Natural killer cell (primary cell): Measurements from ENCODE around the gene ADM5. TPM values are rescaled to one million over a fixed set of nuclear protein-coding genes. Genes with fewer than 3 reads are reported as not detected.

Experiments used
- ATAC-seq, 3 donors: fragments of 150-1000 bp in 2 of 3; fragments of 200-7000 bp in 1 of 3; cut with Tn5 transposase; 1 replicate in 1 of 3; 2 replicates in 2 of 3; pipeline ENCODE4 v1.10.0; 2021; ENCODE audit warnings: mild to moderate bottlenecking in 2 of 3, moderate library complexity in 2 of 3
- DNase-seq, 2 donors: peaks; one replicate each; pipeline versions ENCODE4 v3.0.0 to v3.0.0-alpha.2; 2013 to 2021; ENCODE audit warnings: mixed read lengths in 1 of 2
- H3K27ac ChIP-seq: one replicate; pipeline ENCODE4 v1.5.1; 2013; ENCODE audit warnings: mild to moderate bottlenecking, low read length
- H3K27me3 ChIP-seq: one replicate; pipeline ENCODE4 v1.6.1; 2013; ENCODE audit warnings: low read length; ENCODE audit not compliant: control insufficient read depth, insufficient read depth
- H3K36me3 ChIP-seq: one replicate; pipeline ENCODE4 v1.6.1; 2013; ENCODE audit warnings: low read length; ENCODE audit not compliant: control insufficient read depth, insufficient read depth
- H3K4me1 ChIP-seq: one replicate; pipeline ENCODE4 v1.6.1; 2013; ENCODE audit warnings: low read length; ENCODE audit not compliant: control insufficient read depth, insufficient read depth
- H3K4me3 ChIP-seq: one replicate; pipeline ENCODE4 v1.5.1; 2013; ENCODE audit warnings: low read length
- H3K9me3 ChIP-seq: one replicate; pipeline ENCODE4 v1.6.1; 2013; ENCODE audit warnings: low read length; ENCODE audit not compliant: control insufficient read depth, insufficient read depth
- H3K27ac Mint-ChIP-seq, 2 donors: one replicate each; pipeline ENCODE4 v1.8.0; 2022; ENCODE audit warnings: mild to moderate bottlenecking in 2 of 2, mixed read lengths in 2 of 2, moderate library complexity in 1 of 2
- H3K27me3 Mint-ChIP-seq, 2 donors: one replicate each; pipeline ENCODE4 v1.8.0; 2022; ENCODE audit warnings: low read depth in 2 of 2, mixed read lengths in 2 of 2
- H3K36me3 Mint-ChIP-seq: one replicate; pipeline ENCODE4 v1.8.0; 2022; ENCODE audit warnings: mixed read lengths
- H3K4me1 Mint-ChIP-seq, 2 donors: one replicate each; pipeline ENCODE4 v1.8.0; 2022; ENCODE audit warnings: mixed read lengths in 2 of 2
- H3K4me3 Mint-ChIP-seq: one replicate; pipeline ENCODE4 v1.8.0; 2022; ENCODE audit warnings: mild to moderate bottlenecking, moderate library complexity, mixed read lengths
- H3K9me3 Mint-ChIP-seq, 2 donors: one replicate each; pipeline ENCODE4 v1.8.0; 2022; ENCODE audit warnings: mixed read lengths in 2 of 2
- WGBS: methylation state at CpG from one replicate; pipeline ENCODE4 v1.1.7; 2013; ENCODE audit warnings: missing lambda C conversion rate; ENCODE audit not compliant: insufficient coverage; 5-methylcytosine and 5-hydroxymethylcytosine counted together
- intact Hi-C: fragments of 100-400 bp; cut with micrococcal nuclease; formaldehyde crosslinking; loops from one replicate; pipeline ENCODE4 v1.14.2; 2022
- total RNA-seq, 4 donors: library from RNA; stranded (reverse); fragments of 120-200 nt in 1 of 4; gene quantifications; one replicate each; pipeline versions ENCODE4 v1.2.3 to v1.2.4, GENCODE V29; 2013 to 2022
- TF ChIP-seq, protein P1 (sequence below): fragments of 200-600 bp; IDR thresholded peaks from one replicate; pipeline ENCODE4 v1.8.0; 2022; ENCODE audit warnings: antibody characterized with exemption

Gene ADM5
- total RNA-seq, 3 donors from 2014 or later (not counting 1 experiment from before 2014, with no cell fraction given) = 2.3 to 2.9 (median 2.4) TPM

DNA sequence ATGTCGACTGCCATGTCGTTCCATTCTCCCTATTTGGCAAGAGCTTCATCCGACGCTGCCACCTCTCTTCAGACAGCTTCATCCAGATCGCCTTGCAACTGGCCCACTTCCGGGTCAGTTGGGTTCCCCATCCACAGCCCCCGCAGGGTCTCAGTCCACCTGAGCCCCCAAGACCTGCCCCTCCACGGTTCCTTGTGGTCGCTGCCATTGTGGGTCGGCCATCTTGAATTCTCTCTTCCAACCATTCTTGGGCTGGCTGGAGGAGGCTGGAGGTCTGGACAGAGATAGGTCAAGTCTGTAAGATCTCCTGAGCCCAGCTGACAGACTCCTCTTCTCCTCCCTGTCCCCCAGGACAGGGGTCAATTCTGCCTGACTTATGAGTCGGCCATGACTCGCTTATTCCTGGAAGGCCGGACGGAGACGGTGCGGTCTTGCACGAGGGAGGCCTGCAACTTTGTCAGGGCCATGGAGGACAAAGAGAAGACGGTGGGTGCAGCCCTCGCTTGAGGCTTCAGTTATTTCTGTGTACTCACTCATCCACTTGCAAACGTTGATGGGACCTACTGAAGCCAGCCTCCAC, 21.1 kb downstream of the ADM5 start:
- no peak overlapping the region for H3K4me3 Mint-ChIP-seq
- Histone ChIP-seq H3K36me3 (no peaks in the 10 kb centered on the region), H3K4me3 (no peak overlapping the region), H3K27ac (no peak overlapping the region), H3K27me3 (no peaks in the 10 kb centered on the region), H3K4me1 (no peaks in the 10 kb centered on the region), H3K9me3 (no peaks in the 10 kb centered on the region)
- H3K4me1 Mint-ChIP-seq = peaks cover 0 to 5% of the 10 kb centered on the region in 2 donors
- no peak overlapping the region for H3K27ac Mint-ChIP-seq
- H3K36me3 Mint-ChIP-seq = no peaks in the 10 kb centered on the region
- ATAC-seq (no peak), DNase-seq (no peak)
- H3K27me3 Mint-ChIP-seq = peaks cover 4 to 7% of the 10 kb centered on the region in 2 donors
- intact Hi-C loops = no loop called here
- WGBS = 95% methylated on average over 18 of the region's 20 CpGs
- TF ChIP-seq, protein P1, sequence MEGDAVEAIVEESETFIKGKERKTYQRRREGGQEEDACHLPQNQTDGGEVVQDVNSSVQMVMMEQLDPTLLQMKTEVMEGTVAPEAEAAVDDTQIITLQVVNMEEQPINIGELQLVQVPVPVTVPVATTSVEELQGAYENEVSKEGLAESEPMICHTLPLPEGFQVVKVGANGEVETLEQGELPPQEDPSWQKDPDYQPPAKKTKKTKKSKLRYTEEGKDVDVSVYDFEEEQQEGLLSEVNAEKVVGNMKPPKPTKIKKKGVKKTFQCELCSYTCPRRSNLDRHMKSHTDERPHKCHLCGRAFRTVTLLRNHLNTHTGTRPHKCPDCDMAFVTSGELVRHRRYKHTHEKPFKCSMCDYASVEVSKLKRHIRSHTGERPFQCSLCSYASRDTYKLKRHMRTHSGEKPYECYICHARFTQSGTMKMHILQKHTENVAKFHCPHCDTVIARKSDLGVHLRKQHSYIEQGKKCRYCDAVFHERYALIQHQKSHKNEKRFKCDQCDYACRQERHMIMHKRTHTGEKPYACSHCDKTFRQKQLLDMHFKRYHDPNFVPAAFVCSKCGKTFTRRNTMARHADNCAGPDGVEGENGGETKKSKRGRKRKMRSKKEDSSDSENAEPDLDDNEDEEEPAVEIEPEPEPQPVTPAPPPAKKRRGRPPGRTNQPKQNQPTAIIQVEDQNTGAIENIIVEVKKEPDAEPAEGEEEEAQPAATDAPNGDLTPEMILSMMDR = no peak
- no peaks in the 10 kb centered on the region for H3K9me3 Mint-ChIP-seq

DNA sequence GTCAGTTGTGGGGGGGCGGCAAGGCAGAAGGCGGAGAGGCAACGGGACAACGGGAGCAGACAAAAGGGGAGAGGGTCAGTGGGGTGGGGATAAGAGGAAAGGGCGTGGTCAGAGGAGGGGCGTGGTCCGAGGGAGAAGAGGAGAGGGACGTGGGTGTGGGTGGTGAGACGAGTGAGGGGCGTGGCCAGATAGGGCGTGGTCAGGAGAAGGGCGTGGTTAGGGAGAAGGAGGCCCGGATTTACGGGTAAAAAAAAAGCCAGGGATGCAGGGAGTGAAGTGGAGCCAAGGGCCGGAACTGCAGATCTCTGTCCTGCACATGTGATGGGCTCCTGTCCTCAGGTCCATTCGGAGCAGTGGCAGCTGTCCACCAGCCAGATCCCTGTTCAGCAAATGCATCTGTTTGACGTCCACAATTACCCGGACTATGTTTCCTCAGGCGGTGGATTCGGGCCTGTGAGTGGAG, 23.0 kb downstream of the ADM5 start:
- intact Hi-C loops = no loop called here
- no peak overlapping the region for H3K27ac Mint-ChIP-seq

DNA sequence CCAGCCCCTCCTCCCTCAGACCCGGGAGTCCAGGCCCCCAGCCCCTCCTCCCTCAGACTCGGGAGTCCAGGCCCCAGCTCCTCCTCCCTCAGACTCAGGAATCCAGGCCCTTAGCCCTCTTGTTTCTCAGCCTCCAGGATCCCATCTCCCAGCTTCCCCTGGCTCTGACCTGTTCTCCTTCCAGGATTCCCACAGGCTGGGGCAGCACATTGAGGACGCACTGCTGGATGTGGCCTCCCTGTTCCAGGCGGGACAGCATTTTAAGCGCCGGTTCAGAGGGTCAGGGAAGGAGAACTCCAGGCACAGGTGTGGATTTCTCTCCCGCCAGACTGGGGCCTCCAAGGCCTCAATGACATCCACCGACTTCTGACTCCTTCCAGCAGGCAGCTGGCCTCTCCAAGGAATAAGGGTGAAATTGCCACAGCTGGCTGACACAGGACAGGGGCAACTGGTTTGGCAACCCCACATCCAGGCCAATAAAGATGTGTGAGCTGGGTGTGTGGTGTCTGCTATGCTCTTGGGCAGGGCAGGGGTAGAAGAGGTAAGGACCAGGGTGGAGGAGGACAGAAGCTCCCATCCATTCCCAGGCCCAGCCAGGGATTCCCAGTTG, 23.9 kb downstream of the ADM5 start:
- no peak for ATAC-seq
- no peaks in the 10 kb centered on the region for H3K36me3 Mint-ChIP-seq
- Histone ChIP-seq H3K27me3 (no peaks in the 10 kb centered on the region), H3K4me1 (peaks cover 16% of the 10 kb centered on the region), H3K36me3 (no peaks in the 10 kb centered on the region), H3K4me3 (no peak overlapping the region), H3K27ac (no peak overlapping the region), H3K9me3 (no peaks in the 10 kb centered on the region)
- WGBS = 97% methylated on average over 8 of the region's 8 CpGs
- peaks cover 8 to 13% of the 10 kb centered on the region in 2 donors for H3K4me1 Mint-ChIP-seq
- no peak overlapping the region for H3K4me3 Mint-ChIP-seq
- H3K27me3 Mint-ChIP-seq = peaks cover 4 to 7% of the 10 kb centered on the region in 2 donors
- no peak overlapping the region for H3K27ac Mint-ChIP-seq
- intact Hi-C loops = no loop called here
- no peak for DNase-seq
- TF ChIP-seq, protein P1 = no peak
- H3K9me3 Mint-ChIP-seq = no peaks in the 10 kb centered on the region

More for the DNA sequence above, 23.0 kb downstream of the ADM5 start:
- no peaks in the 10 kb centered on the region for H3K9me3 ChIP-seq
- no peak for ATAC-seq
- Mint-ChIP-seq H3K4me3 (no peak overlapping the region), H3K9me3 (no peaks in the 10 kb centered on the region), H3K4me1 (peaks cover 4 to 8% of the 10 kb centered on the region in 2 donors), H3K27me3 (peaks cover 4 to 7% of the 10 kb centered on the region in 2 donors), H3K36me3 (no peaks in the 10 kb centered on the region)
- H3K4me3 ChIP-seq = no peak overlapping the region
- WGBS = 86% methylated on average over 20 of the region's 20 CpGs
- H3K36me3 ChIP-seq = no peaks in the 10 kb centered on the region
- no peak for DNase-seq
- no peaks in the 10 kb centered on the region for H3K27me3 ChIP-seq
- peaks cover 7% of the 10 kb centered on the region for H3K4me1 ChIP-seq
- H3K27ac ChIP-seq = no peak overlapping the region
- TF ChIP-seq, protein P1 = no peak
